HG02610 (cell line): Measurements from ENCODE around the gene TRIM17.

ENCODE experiments used
- ATAC-seq: cut with Tn5 transposase; IDR thresholded peaks from one replicate; pipeline ENCODE4 v1.9.1; 2021; ENCODE audit warnings: mild to moderate bottlenecking, moderate library complexity; ENCODE audit not compliant: unreplicated experiment

Gene TRIM17

GRCh38 chr1:228416217-228416933 is at the start of gene TRIM17:
Gene TRIM17, minus strand, starts transcription at chr1:228416861. Its CDS starts 1,789 bp downstream, at chr1:228415072.
- ATAC-seq, result no peak

- no peak for ATAC-seq
These were observed 49.0 kb upstream of the TRIM17 start for GRCh38 chr1:228465571-228466146.

GRCh38 chr1:228465141-228465540 is 48.5 kb upstream of the TRIM17 start:
- ATAC-seq, result no peak

- ATAC-seq, result peak; percentile 44
These were observed 47.9 kb upstream of the TRIM17 start for GRCh38 chr1:228464487-228464983.

GRCh38 chr1:228463559-228464455 is 47.1 kb upstream of the TRIM17 start:
- ATAC-seq, result no peak

- ATAC-seq, result no peak
These were observed 46.4 kb upstream of the TRIM17 start for GRCh38 chr1:228463009-228463558.

GRCh38 chr1:228462560-228462959 is 45.9 kb upstream of the TRIM17 start:
- no peak for ATAC-seq

- ATAC-seq, result no peak
These were observed 44.2 kb upstream of the TRIM17 start for GRCh38 chr1:228460821-228461220.

GRCh38 chr1:228459091-228459993 is 42.7 kb upstream of the TRIM17 start:
- no peak for ATAC-seq

- ATAC-seq, result peak; percentile 76
These were observed 40.9 kb upstream of the TRIM17 start for GRCh38 chr1:228457396-228458176.

- no peak for ATAC-seq
These were observed 40.3 kb upstream of the TRIM17 start for GRCh38 chr1:228457017-228457395.

GRCh38 chr1:228456252-228457016 is 39.8 kb upstream of the TRIM17 start:
- no peak for ATAC-seq

GRCh38 chr1:228455715-228456114 is 39.1 kb upstream of the TRIM17 start:
- ATAC-seq, result no peak

- ATAC-seq, result no peak
These were observed 37.6 kb upstream of the TRIM17 start for GRCh38 chr1:228454238-228454637.

- no peak for ATAC-seq
These were observed 37.0 kb upstream of the TRIM17 start for GRCh38 chr1:228453614-228454013.

- ATAC-seq, result no peak
These were observed 36.4 kb upstream of the TRIM17 start for GRCh38 chr1:228453022-228453560.

- no peak for ATAC-seq
These were observed 35.7 kb upstream of the TRIM17 start for GRCh38 chr1:228452194-228453021.
